Measurements from ENCODE around the gene DNAH7.
"Not testable (repeated sequence)": the region's sequence is repeated elsewhere in the genome, so short reads cannot be mapped to it uniquely, and the experiment has no call there.

The DNAH7 gene

GRCh38 chr2:195709901-195710806 lies 358.5 kb downstream of the DNAH7 start:
- DNase-seq = no peak

- DNase-seq = no peak
Measured at GRCh38 chr2:195706161-195706900, 362.3 kb downstream of the DNAH7 start.

- no peak for DNase-seq
Measured at GRCh38 chr2:195700480-195700879, 368.2 kb downstream of the DNAH7 start.

- no peak for DNase-seq
Measured at GRCh38 chr2:195697681-195698220, 370.9 kb downstream of the DNAH7 start.

- DNase-seq = no peak
Measured at GRCh38 chr2:195696012-195696411, 372.6 kb downstream of the DNAH7 start.

GRCh38 chr2:195695002-195695631 lies 373.5 kb downstream of the DNAH7 start:
- no peak for DNase-seq

GRCh38 chr2:195694553-195694952 lies 374.1 kb downstream of the DNAH7 start:
- DNase-seq = no peak

- DNase-seq = not testable (repeated sequence)
Measured at GRCh38 chr2:195692531-195692930, 376.1 kb downstream of the DNAH7 start.

All from cerebellar nuclear complex (tissue), 1 donor.